ENCODE results near the gene CR1.
"Not testable (repeated sequence)": the region's sequence is repeated elsewhere in the genome, so short reads cannot be mapped to it uniquely, and the experiment has no call there.

The CR1 gene

GRCh38 chr1:207504438-207504837, 8.5 kb downstream of the CR1 start:
- DNase-seq = no peak

GRCh38 chr1:207510444-207510843, 14.5 kb downstream of the CR1 start:
- no peak for DNase-seq

GRCh38 chr1:207514890-207515289, 18.9 kb downstream of the CR1 start:
- no peak for DNase-seq

DNA sequence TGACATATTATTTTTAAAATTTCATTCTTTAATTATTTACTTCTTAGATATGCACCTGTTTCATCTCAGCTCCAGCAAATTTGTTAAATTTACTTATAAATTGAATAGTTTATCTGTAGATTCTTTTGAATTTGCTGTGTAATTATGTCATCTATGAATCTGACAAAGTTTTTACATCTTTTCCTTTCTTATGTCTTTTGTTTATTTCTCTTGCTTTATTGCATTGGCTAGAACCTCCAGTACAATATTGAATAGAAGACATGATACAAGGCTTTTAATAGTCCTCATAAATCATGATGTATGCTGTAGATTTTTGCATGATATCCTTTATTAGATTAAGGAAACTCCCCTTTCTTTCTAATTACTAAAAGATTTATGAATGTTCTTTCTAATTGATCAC, 20.8 kb downstream of the CR1 start:
- DNase-seq = no peak

DNA sequence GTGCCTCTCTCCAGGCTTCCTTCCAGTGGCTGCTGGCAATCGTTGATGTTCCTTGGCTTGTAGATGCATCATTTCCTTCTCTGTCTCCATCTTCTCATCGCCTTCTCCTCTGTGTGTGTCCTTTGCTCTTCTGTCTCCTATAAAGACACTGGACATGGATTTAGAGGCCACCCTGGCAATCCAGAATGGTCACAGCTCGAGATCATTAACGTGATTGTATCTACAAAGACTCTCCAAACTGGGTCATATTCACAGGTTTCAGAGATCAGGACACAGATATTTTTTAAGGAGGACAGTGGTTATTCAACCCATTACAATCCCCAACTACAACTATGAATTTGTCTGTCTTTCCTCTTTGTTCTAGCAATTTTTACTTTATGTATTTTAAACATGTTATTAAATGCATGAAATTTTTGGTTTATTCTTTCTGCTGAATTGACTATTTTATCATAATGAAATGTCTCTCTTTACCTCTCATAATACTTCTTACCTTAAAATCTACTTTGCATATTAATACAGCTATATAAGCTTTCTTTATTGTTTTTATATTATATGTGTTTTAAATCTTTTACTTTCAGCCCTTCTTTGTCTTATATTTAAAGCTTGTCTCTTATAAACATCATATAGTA, 22.8 kb downstream of the CR1 start:
- no peak for DNase-seq

DNA sequence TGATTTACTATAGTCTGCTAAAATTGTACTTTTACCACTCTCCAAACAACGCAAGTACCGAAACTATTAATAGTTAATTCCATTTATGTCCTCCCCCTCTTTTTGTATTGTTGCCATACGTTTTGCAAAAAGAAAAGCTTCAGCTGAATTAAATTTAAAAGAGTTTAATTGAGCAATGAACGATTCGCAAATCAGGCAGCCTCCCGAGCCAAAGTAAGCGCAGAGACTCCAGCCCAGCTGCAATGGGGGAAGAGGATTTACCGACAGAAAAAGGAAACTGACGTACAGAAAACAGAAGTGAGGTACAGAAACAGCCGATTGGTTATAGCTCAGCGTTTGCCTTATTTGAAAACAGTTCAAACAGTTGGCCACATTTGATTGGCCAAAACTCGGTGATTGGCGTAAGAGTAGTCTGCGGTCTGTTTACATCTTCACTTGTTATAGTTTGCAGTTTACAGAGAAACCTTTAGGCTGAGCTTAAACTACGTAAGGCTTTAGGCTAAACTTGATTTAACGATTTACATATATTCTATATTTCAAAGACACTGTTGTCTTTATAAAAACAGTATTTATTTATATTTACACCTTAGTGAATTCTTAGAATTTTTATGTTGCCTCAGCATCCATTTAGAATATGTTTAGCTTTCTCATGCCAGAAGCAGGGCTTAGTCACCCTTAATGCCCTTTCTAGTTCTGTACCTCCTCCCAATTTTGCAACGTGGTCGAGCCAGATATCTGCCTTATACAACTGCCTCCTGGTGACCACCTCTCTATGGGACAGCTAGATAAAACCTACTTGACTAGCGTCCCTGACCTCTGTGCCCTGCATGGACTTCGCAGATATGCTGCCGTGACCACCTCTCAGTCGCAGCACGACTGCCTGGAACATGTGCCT, 23.8 kb downstream of the CR1 start:
- no peak for DNase-seq

DNA sequence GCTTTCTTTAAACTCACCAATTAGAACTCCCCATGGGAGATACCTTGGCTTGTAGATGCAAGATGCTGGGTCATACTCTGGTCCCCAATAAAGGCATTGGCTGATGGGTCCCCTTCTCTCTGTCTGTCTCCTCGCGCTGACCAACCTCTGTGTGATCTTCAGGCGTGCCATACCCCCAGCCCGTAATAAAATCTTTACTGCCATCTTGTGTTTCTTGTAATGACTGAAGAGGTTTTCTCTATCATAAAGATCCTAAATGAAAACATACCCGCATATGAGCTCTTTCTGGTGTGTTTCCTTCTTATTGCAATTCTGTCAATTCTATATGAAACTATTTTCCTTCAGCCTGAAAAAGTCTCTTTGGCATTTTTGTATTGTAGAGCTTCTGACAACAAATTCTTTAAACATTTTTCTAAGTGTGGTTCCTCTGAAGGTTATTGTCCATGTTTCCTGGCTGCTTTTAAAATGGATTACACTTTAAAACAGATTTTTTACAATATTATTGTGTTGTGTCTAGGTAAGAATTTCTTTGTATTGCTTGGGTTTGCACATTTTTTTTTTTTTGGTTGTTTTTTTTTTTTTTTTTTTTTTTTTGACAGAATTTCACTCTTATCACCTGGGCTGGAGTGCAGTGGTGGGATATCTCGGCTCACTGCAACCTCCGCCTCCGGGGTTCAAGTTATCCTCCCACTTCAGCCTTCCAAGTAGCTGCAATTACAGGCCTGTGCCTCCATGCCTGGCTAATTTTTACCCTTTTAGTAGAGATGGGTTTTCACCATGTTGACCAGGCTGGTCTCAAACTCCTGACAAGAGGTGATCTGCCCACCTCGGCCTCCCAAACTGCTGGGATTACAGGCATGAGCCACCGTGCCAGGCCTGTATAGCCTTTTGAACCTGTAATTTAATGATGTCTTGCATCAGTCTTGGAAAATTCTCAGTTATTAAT, 24.7 kb downstream of the CR1 start:
- not testable (repeated sequence) for DNase-seq

- DNase-seq = not testable (repeated sequence)
Measured at GRCh38 chr1:207525239-207525638, 29.3 kb downstream of the CR1 start.

DNA sequence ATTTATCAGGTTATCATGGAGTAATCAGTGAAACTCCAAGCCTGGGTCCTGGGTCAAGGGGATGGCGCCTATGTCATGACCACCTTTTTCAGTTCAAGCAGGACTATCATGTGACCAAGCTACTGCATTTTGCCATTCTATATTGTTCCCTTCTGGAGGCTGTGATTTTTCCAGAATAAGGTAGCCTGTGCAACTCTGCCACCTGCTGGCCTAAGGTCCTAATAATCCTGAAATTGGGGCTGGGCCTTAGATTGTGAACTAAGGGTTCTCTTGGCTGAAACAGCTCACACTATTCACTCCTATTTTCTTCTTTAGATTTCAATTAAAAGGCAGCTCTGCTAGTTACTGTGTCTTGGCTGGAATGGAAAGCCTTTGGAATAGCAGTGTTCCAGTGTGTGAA, 32.4 kb downstream of the CR1 start:
- DNase-seq = not testable (repeated sequence)

- not testable (repeated sequence) for DNase-seq
Measured at GRCh38 chr1:207536263-207536662, 40.3 kb downstream of the CR1 start.

DNA sequence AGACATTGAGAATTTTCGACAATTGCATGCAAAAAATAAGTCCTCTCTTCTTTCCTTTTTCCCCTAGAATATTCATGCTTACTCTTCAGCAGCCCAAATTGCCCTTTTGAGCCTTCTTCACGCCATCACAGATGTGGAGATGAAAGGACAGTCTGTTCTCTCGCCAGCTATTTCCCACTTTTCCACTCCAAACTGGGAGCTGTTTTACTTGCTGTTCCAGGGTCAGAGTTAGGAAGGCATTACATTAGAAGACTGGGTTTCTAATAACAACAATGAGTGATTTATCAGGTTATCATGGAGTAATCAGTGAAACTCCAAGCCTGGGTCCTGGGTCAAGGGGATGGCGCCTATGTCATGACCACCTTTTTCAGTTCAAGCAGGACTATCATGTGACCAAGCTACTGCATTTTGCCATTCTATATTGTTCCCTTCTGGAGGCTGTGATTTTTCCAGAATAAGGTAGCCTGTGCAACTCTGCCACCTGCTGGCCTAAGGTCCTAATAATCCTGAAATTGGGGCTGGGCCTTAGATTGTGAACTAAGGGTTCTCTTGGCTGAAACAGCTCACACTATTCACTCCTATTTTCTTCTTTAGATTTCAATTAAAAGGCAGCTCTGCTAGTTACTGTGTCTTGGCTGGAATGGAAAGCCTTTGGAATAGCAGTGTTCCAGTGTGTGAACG, 50.9 kb downstream of the CR1 start:
- DNase-seq = not testable (repeated sequence)

DNA sequence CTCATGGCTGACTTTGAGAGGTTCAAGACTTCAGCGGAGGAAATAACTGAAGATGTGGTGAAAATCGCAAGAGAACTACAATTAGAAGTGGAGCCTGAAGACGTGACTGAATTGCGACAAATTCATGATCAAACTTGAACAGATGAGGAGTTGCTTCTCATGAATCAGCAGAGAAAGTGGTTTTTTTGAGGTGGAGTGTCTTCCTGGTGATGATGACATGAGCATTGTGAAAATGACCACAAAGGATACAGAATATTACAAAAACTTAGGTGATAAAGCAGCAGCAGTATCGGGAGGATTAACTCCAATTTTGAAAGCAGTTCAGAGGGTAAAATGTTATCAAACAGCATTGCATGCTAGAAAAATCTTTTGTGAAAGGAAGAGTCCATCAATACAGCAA, 58.9 kb downstream of the CR1 start:
- not testable (repeated sequence) for DNase-seq

- DNase-seq = no peak
Measured at GRCh38 chr1:207565546-207566468, 69.8 kb downstream of the CR1 start.

DNA sequence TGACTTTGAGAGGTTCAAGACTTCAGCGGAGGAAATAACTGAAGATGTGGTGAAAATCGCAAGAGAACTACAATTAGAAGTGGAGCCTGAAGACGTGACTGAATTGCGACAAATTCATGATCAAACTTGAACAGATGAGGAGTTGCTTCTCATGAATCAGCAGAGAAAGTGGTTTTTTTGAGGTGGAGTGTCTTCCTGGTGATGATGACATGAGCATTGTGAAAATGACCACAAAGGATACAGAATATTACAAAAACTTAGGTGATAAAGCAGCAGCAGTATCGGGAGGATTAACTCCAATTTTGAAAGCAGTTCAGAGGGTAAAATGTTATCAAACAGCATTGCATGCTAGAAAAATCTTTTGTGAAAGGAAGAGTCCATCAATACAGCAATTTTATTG, 76.0 kb downstream of the CR1 start:
- not testable (repeated sequence) for DNase-seq

GRCh38 chr1:207573074-207573473, 77.1 kb downstream of the CR1 start:
- not testable (repeated sequence) for DNase-seq

GRCh38 chr1:207575381-207575780, 79.4 kb downstream of the CR1 start:
- not testable (repeated sequence) for DNase-seq

GRCh38 chr1:207578796-207579435, 83.0 kb downstream of the CR1 start:
- no peak for DNase-seq

DNA sequence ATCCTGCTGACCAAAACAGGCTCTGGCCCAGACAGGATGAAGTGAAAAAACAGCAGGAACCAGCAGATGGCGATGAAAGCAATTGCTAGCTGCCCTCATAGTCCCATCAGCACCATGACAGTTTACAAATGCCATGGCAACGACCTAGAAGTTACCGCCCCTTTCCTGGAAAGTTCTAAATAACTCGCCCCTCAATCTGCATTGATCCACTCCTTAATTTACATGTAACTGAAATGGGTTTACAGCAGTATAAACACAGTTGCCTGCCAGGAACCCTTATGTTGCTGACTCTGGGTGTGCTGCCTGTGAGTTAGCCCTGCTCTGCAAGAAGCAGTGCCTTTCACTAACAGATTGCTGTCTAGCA, 83.5 kb downstream of the CR1 start:
- peak; percentile 42 to 46 for DNase-seq

GRCh38 chr1:207581496-207582153, 85.7 kb downstream of the CR1 start:
- no peak for DNase-seq

- DNase-seq = not testable (repeated sequence)
Measured at GRCh38 chr1:207589506-207589905, 93.5 kb downstream of the CR1 start.
